PC-9 (cell line): ENCODE results near the gene ZWILCH. TPM values are rescaled to one million over a fixed set of nuclear protein-coding genes. Genes with fewer than 3 reads are reported as not detected.

Experiments used
- BruUV-seq: library from RNA; stranded (reverse); fragments of 400-500 nt; replicated peaks from 2 replicates; lab custom pipeline; 2021; lab: Mats Ljungman, UMichigan
- CTCF ChIA-PET: fragments of 300-600 bp; sonication (Branson Sonifier 250); formaldehyde crosslinking; loops from one replicate; lab custom pipeline; 2022; ENCODE audit warnings: antibody characterized with exemption; lab: Charles Lee
- POLR2A ChIA-PET: fragments of 300-600 bp; sonication (Branson Sonifier 250); formaldehyde crosslinking; loops from one replicate; lab custom pipeline; 2022; ENCODE audit warnings: antibody characterized with exemption; ENCODE audit not compliant: unreplicated experiment; lab: Charles Lee
- DNase-seq, 2 experiments: peaks; one replicate each; pipeline versions ENCODE4 v3.0.0 to v3.0.0-alpha.2; 2015 to 2022; ENCODE audit warnings: mixed read lengths in 1 of 2
- H2AFZ ChIP-seq: fragments of 200-600 bp; sonication (generic); 2 replicates; pipeline ENCODE4 v1.8.1; 2017; ENCODE audit warnings: antibody characterized with exemption
- H3F3A ChIP-seq: fragments of 200-600 bp; sonication (generic); 2 replicates; pipeline ENCODE4 v1.8.1; 2017; ENCODE audit warnings: antibody characterized with exemption, mild to moderate bottlenecking, low read depth; ENCODE audit not compliant: insufficient read depth
- H3K27ac ChIP-seq: fragments of 200-600 bp; sonication (generic); 2 replicates; pipeline ENCODE4 v1.6.1; 2016; ENCODE audit warnings: mixed run types
- H3K27me3 ChIP-seq: fragments of 200-600 bp; sonication (generic); 2 replicates; pipeline ENCODE4 v1.6.1; 2016; ENCODE audit warnings: low read depth, mixed run types; ENCODE audit not compliant: insufficient read depth
- H3K36me3 ChIP-seq: fragments of 200-600 bp; sonication (generic); 2 replicates; pipeline ENCODE4 v1.6.1; 2016; ENCODE audit warnings: low read depth, mixed run types
- H3K4me1 ChIP-seq: fragments of 200-600 bp; sonication (generic); replicated peaks from 2 replicates; pipeline ENCODE4 v1.6.1; 2016; ENCODE audit warnings: mixed run types; ENCODE audit not compliant: insufficient read depth
- H3K4me2 ChIP-seq: fragments of 200-600 bp; sonication (generic); 2 replicates; pipeline ENCODE4 v1.6.1; 2017; ENCODE audit warnings: mixed run types
- H3K4me3 ChIP-seq: fragments of 200-600 bp; sonication (generic); 2 replicates; pipeline ENCODE4 v1.6.1; 2016; ENCODE audit warnings: mixed run types
- H3K79me2 ChIP-seq: fragments of 200-600 bp; sonication (generic); 2 replicates; pipeline ENCODE4 v1.6.1; 2017; ENCODE audit warnings: low read depth, mixed run types
- H3K9me2 ChIP-seq: fragments of 200-600 bp; sonication (generic); 2 replicates; pipeline ENCODE4 v1.8.1; 2017; ENCODE audit warnings: mild to moderate bottlenecking; ENCODE audit not compliant: insufficient read depth
- H3K9me3 ChIP-seq: fragments of 200-600 bp; sonication (generic); 2 replicates; pipeline ENCODE4 v1.8.1; 2016; ENCODE audit warnings: low read depth; ENCODE audit not compliant: insufficient read depth
- H4K20me1 ChIP-seq: fragments of 200-600 bp; sonication (generic); 2 replicates; pipeline ENCODE4 v1.8.1; 2017; ENCODE audit not compliant: insufficient read depth
- CTCF ChIP-seq: fragments of 200-600 bp; sonication (generic); conservative IDR thresholded peaks from 2 replicates; pipeline ENCODE4 v1.6.1; 2017; ENCODE audit warnings: mixed run types, antibody characterized with exemption, mild to moderate bottlenecking, moderate library complexity
- EZH2 ChIP-seq: fragments of 200-600 bp; sonication (generic); IDR thresholded peaks from 2 replicates; pipeline ENCODE4 v1.8.0; 2017; ENCODE audit warnings: antibody characterized with exemption, low read depth
- intact Hi-C: fragments of 100-400 bp; cut with micrococcal nuclease; formaldehyde crosslinking; loops from one replicate; pipeline ENCODE4 v1.10.0; 2022; ENCODE audit not compliant: unreplicated experiment
- total RNA-seq: library from RNA; stranded (reverse); gene quantifications from 2 replicates; pipeline ENCODE4 v1.2.3, GENCODE V29; 2021

The ZWILCH gene
- total RNA-seq, 1 experiment from 2014 or later: 26.3 TPM

GRCh38 chr15:66560856-66561525, 55.9 kb downstream of the ZWILCH start:
- no peaks in the 10 kb centered on the region for H3K9me2 ChIP-seq
- H3K27me3 ChIP-seq: no peaks in the 10 kb centered on the region
- ChIA-PET CTCF (interaction anchor here (0.5 kb wide), 1 partner anchor 10 kb away, joined by 9 read pairs; no protein-coding TSS in a partner anchor), POLR2A (no interaction called here)
- no peaks in the 10 kb centered on the region for H3F3A ChIP-seq
- no peaks in the 10 kb centered on the region for H3K4me1 ChIP-seq
- no peaks in the 10 kb centered on the region for H3K36me3 ChIP-seq
- H2AFZ ChIP-seq: no peak overlapping the region
- H4K20me1 ChIP-seq: no peaks in the 10 kb centered on the region
- no peak overlapping the region for H3K4me2 ChIP-seq
- no peak overlapping the region for H3K4me3 ChIP-seq
- BruUV-seq: no TSS peak
- no peaks in the 10 kb centered on the region for H3K79me2 ChIP-seq
- no peak for TF ChIP-seq CTCF
- H3K27ac ChIP-seq: no peak overlapping the region
- intact Hi-C loops: no loop called here
- no peak for DNase-seq
- H3K9me3 ChIP-seq: no peaks in the 10 kb centered on the region

- Histone ChIP-seq H3K4me2 (no peak overlapping the region), H3K9me3 (no peaks in the 10 kb centered on the region), H3K27ac (no peak overlapping the region), H3K4me3 (no peak overlapping the region), H3K27me3 (no peaks in the 10 kb centered on the region), H3K79me2 (no peaks in the 10 kb centered on the region), H3K4me1 (no peaks in the 10 kb centered on the region), H2AFZ (no peak overlapping the region), H4K20me1 (no peaks in the 10 kb centered on the region), H3F3A (no peaks in the 10 kb centered on the region), H3K36me3 (no peaks in the 10 kb centered on the region), H3K9me2 (no peaks in the 10 kb centered on the region)
- DNase-seq: no peak
- no peak for TF ChIP-seq CTCF
- ChIA-PET CTCF (interaction anchor here (0.7 kb wide), 1 partner anchor 1176 kb away, joined by 3 read pairs; no protein-coding TSS in a partner anchor), POLR2A (no interaction called here)
- intact Hi-C loops: no loop called here
- BruUV-seq: no TSS peak
These were observed 58.0 kb downstream of the ZWILCH start for GRCh38 chr15:66563126-66563525.

- Histone ChIP-seq H4K20me1 (no peaks in the 10 kb centered on the region), H3K79me2 (no peaks in the 10 kb centered on the region), H3K9me2 (no peaks in the 10 kb centered on the region), H3K27me3 (no peaks in the 10 kb centered on the region), H3F3A (no peaks in the 10 kb centered on the region), H3K4me3 (no peak overlapping the region), H2AFZ (no peak overlapping the region), H3K27ac (no peak overlapping the region), H3K4me2 (no peak overlapping the region), H3K36me3 (no peaks in the 10 kb centered on the region), H3K4me1 (no peaks in the 10 kb centered on the region), H3K9me3 (no peaks in the 10 kb centered on the region)
- TF ChIP-seq EZH2 (no peak), CTCF (no peak)
- CTCF ChIA-PET: interaction anchor here (0.7 kb wide), 1 partner anchor 1177 kb away, joined by 3 read pairs; no protein-coding TSS in a partner anchor
- POLR2A ChIA-PET: no interaction called here
- DNase-seq: no peak
- intact Hi-C loops: no loop called here
- no TSS peak for BruUV-seq
These were observed 58.5 kb downstream of the ZWILCH start for GRCh38 chr15:66563566-66564110.
